ENCODE results near the gene HOXB3. TPM values are rescaled to one million over a fixed set of nuclear protein-coding genes. Genes with fewer than 3 reads are reported as not detected.

Gene HOXB3
- total RNA-seq, 2 experiments from 2014 or later, result 0.47 to 1.2 TPM

- H3K36me3 Mint-ChIP-seq (ENCODE audit: low read depth), result no peaks in the 10 kb centered on the region
- ATAC-seq (no peak), DNase-seq (no peak)
- H3K9me3 Mint-ChIP-seq (ENCODE audit: low read depth), result no peaks in the 10 kb centered on the region
- H3K27me3 Mint-ChIP-seq, result peaks cover 82% of the 10 kb centered on the region
- no peak overlapping the region for H3K27ac Mint-ChIP-seq
- H3K4me1 Mint-ChIP-seq, result peaks cover 36% of the 10 kb centered on the region
- no peak overlapping the region for H3K4me3 Mint-ChIP-seq
- intact Hi-C loops (cut with DNase I, micrococcal nuclease), result loop anchor here in 1 of 2 experiments (5.0 to 10.0 kb wide), 2 partner anchors 53 to 451 kb away; no protein-coding TSS in a partner anchor
- ChIA-PET CTCF (interaction anchor here (0.6 to 6.7 kb wide), 13 partner anchors 15 to 494 kb away, joined by 3 to 74 read pairs (median 3); partner anchors contain the start of genes CBX1 and HOXB9), POLR2A (no interaction called here)
Measured at GRCh38 chr17:48595278-48595999, 5.4 kb upstream of the HOXB3 start.

GRCh38 chr17:48594538-48595277 lies 4.7 kb upstream of the HOXB3 start:
- POLR2A ChIA-PET, result no interaction called here
- Mint-ChIP-seq H3K4me1 (peaks cover 39% of the 10 kb centered on the region), H3K27ac (no peak overlapping the region), H3K27me3 (peaks cover 82% of the 10 kb centered on the region), H3K36me3 (ENCODE audit: low read depth) (no peaks in the 10 kb centered on the region), H3K9me3 (ENCODE audit: low read depth) (no peaks in the 10 kb centered on the region), H3K4me3 (no peak overlapping the region)
- ATAC-seq, result no peak
- CTCF ChIA-PET, result interaction anchor here (0.6 to 6.7 kb wide), 13 partner anchors 19 to 813 kb away, joined by 3 to 74 read pairs (median 3); partner anchors contain the start of gene CBX1
- no peak for DNase-seq
- intact Hi-C loops (cut with DNase I, micrococcal nuclease), result loop anchor here (1.0 to 10.0 kb wide), 7 partner anchors 52 to 512 kb away; no protein-coding TSS in a partner anchor

GRCh38 chr17:48593840-48594537 lies 3.9 kb upstream of the HOXB3 start:
- Mint-ChIP-seq H3K27me3 (peaks cover 80% of the 10 kb centered on the region), H3K4me1 (peaks cover 40% of the 10 kb centered on the region), H3K9me3 (ENCODE audit: low read depth) (no peaks in the 10 kb centered on the region), H3K36me3 (ENCODE audit: low read depth) (no peaks in the 10 kb centered on the region), H3K27ac (no peak overlapping the region), H3K4me3 (peak overlapping the region; percentile 67)
- POLR2A ChIA-PET, result no interaction called here
- peak; percentile 67 for ATAC-seq
- intact Hi-C loops (cut with DNase I, micrococcal nuclease), result loop anchor here (1.0 to 10.0 kb wide), 8 partner anchors 258 to 569 kb away; no protein-coding TSS in a partner anchor
- CTCF ChIA-PET, result interaction anchor here (0.6 to 6.7 kb wide), 36 partner anchors 10 to 812 kb away, joined by 3 to 74 read pairs (median 5); partner anchors contain the start of gene HOXB9
- peak; percentile 90 for DNase-seq

GRCh38 chr17:48593126-48593829 lies 3.2 kb upstream of the HOXB3 start, which contains the start of gene HOXB5:
HOXB5 (minus strand) TSS chr17:48593779; CDS start chr17:48593682, 97 bp downstream.
- peak; percentile 53 for DNase-seq
- CTCF ChIA-PET, result interaction anchor here (0.6 to 6.7 kb wide), 72 partner anchors 10 to 567 kb away, joined by 3 to 74 read pairs (median 4); partner anchors contain the start of genes HOXB8 and HOXB9
- intact Hi-C loops (cut with DNase I, micrococcal nuclease), result loop anchor here (1.0 to 10.0 kb wide), 7 partner anchors 331 to 568 kb away; no protein-coding TSS in a partner anchor
- ATAC-seq, result no peak
- H3K27ac Mint-ChIP-seq, result no peak within 1 kb of the TSS
- H3K4me3 Mint-ChIP-seq, result peak within 1 kb of the TSS; percentile 67
- POLR2A ChIA-PET, result interaction anchor here (0.6 to 0.9 kb wide), 2 partner anchors 8 to 357 kb away, joined by 3 read pairs; no protein-coding TSS in a partner anchor
- peaks cover 80% of the 10 kb centered on the region for H3K27me3 Mint-ChIP-seq
- H3K4me1 Mint-ChIP-seq, result peaks cover 38% of the 10 kb centered on the region
- no peaks in the 10 kb centered on the region for H3K9me3 Mint-ChIP-seq (ENCODE audit: low read depth)
- H3K36me3 Mint-ChIP-seq (ENCODE audit: low read depth), result no peaks in the 10 kb centered on the region

GRCh38 chr17:48592577-48592976 lies 2.5 kb upstream of the HOXB3 start:
- Mint-ChIP-seq H3K4me3 (peak overlapping the region; percentile 67), H3K27me3 (peaks cover 81% of the 10 kb centered on the region), H3K27ac (no peak overlapping the region), H3K36me3 (ENCODE audit: low read depth) (no peaks in the 10 kb centered on the region), H3K4me1 (peaks cover 33% of the 10 kb centered on the region), H3K9me3 (ENCODE audit: low read depth) (no peaks in the 10 kb centered on the region)
- ATAC-seq (no peak), DNase-seq (peak; percentile 55)
- ChIA-PET POLR2A (interaction anchor here (0.9 kb wide), 1 partner anchor 9 kb away, joined by 3 read pairs; no protein-coding TSS in a partner anchor), CTCF (interaction anchor here (0.6 to 6.7 kb wide), 57 partner anchors 9 to 567 kb away, joined by 3 to 74 read pairs (median 5); partner anchors contain the start of genes HOXB8 and HOXB9)
- intact Hi-C loops (cut with DNase I, micrococcal nuclease), result loop anchor here (2.0 to 10.0 kb wide), 6 partner anchors 330 to 510 kb away; no protein-coding TSS in a partner anchor

- H3K27me3 Mint-ChIP-seq, result peaks cover 82% of the 10 kb centered on the region
- intact Hi-C loops (cut with DNase I, micrococcal nuclease), result loop anchor here (2.0 to 10.0 kb wide), 6 partner anchors 330 to 510 kb away; no protein-coding TSS in a partner anchor
- POLR2A ChIA-PET, result interaction anchor here (0.9 kb wide), 1 partner anchor 9 kb away, joined by 3 read pairs; no protein-coding TSS in a partner anchor
- peaks cover 28% of the 10 kb centered on the region for H3K4me1 Mint-ChIP-seq
- no peak overlapping the region for H3K4me3 Mint-ChIP-seq
- no peak overlapping the region for H3K27ac Mint-ChIP-seq
- ATAC-seq (no peak), DNase-seq (no peak)
- no peaks in the 10 kb centered on the region for H3K36me3 Mint-ChIP-seq (ENCODE audit: low read depth)
- CTCF ChIA-PET, result interaction anchor here (0.6 to 6.7 kb wide), 27 partner anchors 8 to 566 kb away, joined by 3 to 74 read pairs (median 7); partner anchors contain the start of genes HOXB8 and HOXB9
- no peaks in the 10 kb centered on the region for H3K9me3 Mint-ChIP-seq (ENCODE audit: low read depth)
Measured at GRCh38 chr17:48592057-48592514, 2.0 kb upstream of the HOXB3 start.

GRCh38 chr17:48591255-48592056 lies 1.4 kb upstream of the HOXB3 start:
- peaks cover 81% of the 10 kb centered on the region for H3K27me3 Mint-ChIP-seq
- no peaks in the 10 kb centered on the region for H3K9me3 Mint-ChIP-seq (ENCODE audit: low read depth)
- peaks cover 23% of the 10 kb centered on the region for H3K4me1 Mint-ChIP-seq
- ChIA-PET CTCF (interaction anchor here (0.6 to 6.7 kb wide), 12 partner anchors 11 to 565 kb away, joined by 3 to 74 read pairs (median 5); no protein-coding TSS in a partner anchor), POLR2A (no interaction called here)
- DNase-seq (no peak), ATAC-seq (no peak)
- no peak overlapping the region for H3K4me3 Mint-ChIP-seq
- H3K27ac Mint-ChIP-seq, result no peak overlapping the region
- intact Hi-C loops (cut with DNase I, micrococcal nuclease), result loop anchor here (2.0 to 10.0 kb wide), 6 partner anchors 329 to 509 kb away; no protein-coding TSS in a partner anchor
- no peaks in the 10 kb centered on the region for H3K36me3 Mint-ChIP-seq (ENCODE audit: low read depth)

GRCh38 chr17:48590607-48591161 lies 643 bp upstream of the HOXB3 start:
- H3K27me3 Mint-ChIP-seq, result peaks cover 83% of the 10 kb centered on the region
- intact Hi-C loops (cut with DNase I, micrococcal nuclease), result loop anchor here (5.0 to 10.0 kb wide), 5 partner anchors 328 to 508 kb away; no protein-coding TSS in a partner anchor
- H3K4me3 Mint-ChIP-seq, result no peak overlapping the region
- ATAC-seq (no peak), DNase-seq (no peak)
- no peaks in the 10 kb centered on the region for H3K9me3 Mint-ChIP-seq (ENCODE audit: low read depth)
- H3K4me1 Mint-ChIP-seq, result peaks cover 28% of the 10 kb centered on the region
- no peak overlapping the region for H3K27ac Mint-ChIP-seq
- ChIA-PET POLR2A (interaction anchor here (0.6 kb wide), 2 partner anchors 29 to 238 kb away, joined by 3 read pairs; no protein-coding TSS in a partner anchor), CTCF (interaction anchor here (0.7 to 1.9 kb wide), 9 partner anchors 12 to 528 kb away, joined by 3 to 6 read pairs (median 3); no protein-coding TSS in a partner anchor)
- no peaks in the 10 kb centered on the region for H3K36me3 Mint-ChIP-seq (ENCODE audit: low read depth)
